Measurements from ENCODE around the gene ZSWIM4. TPM values are rescaled to one million over a fixed set of nuclear protein-coding genes. Genes with fewer than 3 reads are reported as not detected.
A peak's percentile ranks its signal among the peaks of the same experiment; 100 is the strongest.

Gene ZSWIM4
- polyA plus RNA-seq, 1 donor from 2014 or later, result 4.7 TPM

DNA sequence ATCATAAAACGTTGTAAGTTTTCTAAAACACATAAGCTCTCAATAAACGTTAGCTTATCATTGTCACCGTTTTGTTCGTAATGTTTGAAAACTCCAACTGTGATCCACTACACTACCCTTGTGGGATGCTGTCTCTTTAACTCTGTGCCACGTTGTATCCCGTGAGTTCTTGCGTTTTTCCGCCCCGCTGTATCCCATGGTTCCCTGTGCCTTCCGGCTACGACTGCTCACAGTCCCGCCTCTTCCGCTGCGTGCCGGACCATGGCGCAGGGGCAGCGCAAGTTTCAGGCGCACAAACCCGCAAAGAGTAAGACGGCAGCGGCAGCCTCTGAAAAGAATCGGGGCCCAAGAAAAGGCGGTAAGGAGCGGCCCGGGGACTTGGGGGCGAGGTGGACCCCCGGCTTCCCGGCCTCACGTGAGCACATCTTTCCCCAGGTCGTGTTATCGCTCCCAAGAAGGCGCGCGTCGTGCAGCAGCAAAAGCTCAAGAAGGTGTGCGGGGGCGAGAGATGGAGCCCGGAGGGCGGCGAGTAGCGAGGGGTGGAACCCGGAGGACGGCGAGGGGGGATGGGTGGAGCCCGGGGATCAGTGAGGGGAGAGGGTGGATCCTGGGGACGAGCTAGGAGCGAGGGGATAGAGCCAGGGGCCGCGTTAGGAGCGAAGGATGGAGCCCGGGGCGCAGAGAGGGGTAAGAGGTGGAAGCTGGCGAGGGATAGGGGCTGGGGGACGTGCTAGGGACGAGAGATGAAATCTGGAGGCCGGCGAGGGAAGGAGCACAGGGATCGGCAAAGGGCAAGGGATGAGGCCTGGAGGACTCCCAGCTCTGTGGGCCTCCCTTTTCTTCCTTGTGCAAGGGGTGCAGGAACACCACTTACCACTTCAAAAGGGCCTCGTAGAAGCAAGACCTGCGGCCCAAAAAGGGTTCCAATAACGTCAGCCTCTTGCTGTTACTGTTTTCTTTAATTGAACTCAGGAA lies 20.7 kb upstream of the ZSWIM4 start, which contains the start of gene C19orf53:
Gene C19orf53, plus strand, starts transcription at position 240 of the 975 bp plus-strand sequence. Its CDS starts 22 bp downstream, at position 262.
- Histone ChIP-seq H3K9ac (ENCODE audit: low read length) (peak within 1 kb of the TSS; percentile 90), H3K27ac (ENCODE audit: low read length) (peak within 1 kb of the TSS; percentile 72), H3K79me2 (replicated peaks; ENCODE audit: insufficient read depth, low read length) (peaks cover 15% of the 10 kb centered on the region), H4K20me1 (ENCODE audit: insufficient read depth) (no peaks in the 10 kb centered on the region), H2AFZ (ENCODE audit: low read depth, low read length) (peak within 1 kb of the TSS; percentile 22), H3K9me3 (ENCODE audit: low read length) (no peaks in the 10 kb centered on the region), H3F3A (ENCODE audit: insufficient read depth, low read length, poor library complexity, severe bottlenecking) (peaks cover 4% of the 10 kb centered on the region), H3K4me2 (ENCODE audit: low read length) (peak within 1 kb of the TSS; percentile 91), H3K27me3 (ENCODE audit: insufficient read depth, low read depth, low read length) (no peaks in the 10 kb centered on the region), H3K36me3 (ENCODE audit: insufficient read depth, low read length) (peaks cover 10% of the 10 kb centered on the region), H3K4me3 (ENCODE audit: low read length) (peak within 1 kb of the TSS; percentile 77), H3K9me2 (ENCODE audit: insufficient read depth, low read length) (no peaks in the 10 kb centered on the region)
- TF ChIP-seq POLR2AphosphoS5 (IDR thresholded peaks at IDR 0.05), result peak; percentile 95
- TF ChIP-seq, protein P1, sequence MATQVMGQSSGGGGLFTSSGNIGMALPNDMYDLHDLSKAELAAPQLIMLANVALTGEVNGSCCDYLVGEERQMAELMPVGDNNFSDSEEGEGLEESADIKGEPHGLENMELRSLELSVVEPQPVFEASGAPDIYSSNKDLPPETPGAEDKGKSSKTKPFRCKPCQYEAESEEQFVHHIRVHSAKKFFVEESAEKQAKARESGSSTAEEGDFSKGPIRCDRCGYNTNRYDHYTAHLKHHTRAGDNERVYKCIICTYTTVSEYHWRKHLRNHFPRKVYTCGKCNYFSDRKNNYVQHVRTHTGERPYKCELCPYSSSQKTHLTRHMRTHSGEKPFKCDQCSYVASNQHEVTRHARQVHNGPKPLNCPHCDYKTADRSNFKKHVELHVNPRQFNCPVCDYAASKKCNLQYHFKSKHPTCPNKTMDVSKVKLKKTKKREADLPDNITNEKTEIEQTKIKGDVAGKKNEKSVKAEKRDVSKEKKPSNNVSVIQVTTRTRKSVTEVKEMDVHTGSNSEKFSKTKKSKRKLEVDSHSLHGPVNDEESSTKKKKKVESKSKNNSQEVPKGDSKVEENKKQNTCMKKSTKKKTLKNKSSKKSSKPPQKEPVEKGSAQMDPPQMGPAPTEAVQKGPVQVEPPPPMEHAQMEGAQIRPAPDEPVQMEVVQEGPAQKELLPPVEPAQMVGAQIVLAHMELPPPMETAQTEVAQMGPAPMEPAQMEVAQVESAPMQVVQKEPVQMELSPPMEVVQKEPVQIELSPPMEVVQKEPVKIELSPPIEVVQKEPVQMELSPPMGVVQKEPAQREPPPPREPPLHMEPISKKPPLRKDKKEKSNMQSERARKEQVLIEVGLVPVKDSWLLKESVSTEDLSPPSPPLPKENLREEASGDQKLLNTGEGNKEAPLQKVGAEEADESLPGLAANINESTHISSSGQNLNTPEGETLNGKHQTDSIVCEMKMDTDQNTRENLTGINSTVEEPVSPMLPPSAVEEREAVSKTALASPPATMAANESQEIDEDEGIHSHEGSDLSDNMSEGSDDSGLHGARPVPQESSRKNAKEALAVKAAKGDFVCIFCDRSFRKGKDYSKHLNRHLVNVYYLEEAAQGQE (IDR thresholded peaks at IDR 0.05; ENCODE audit: borderline replicate concordance), result peak; percentile 51
- TF ChIP-seq, protein P2, sequence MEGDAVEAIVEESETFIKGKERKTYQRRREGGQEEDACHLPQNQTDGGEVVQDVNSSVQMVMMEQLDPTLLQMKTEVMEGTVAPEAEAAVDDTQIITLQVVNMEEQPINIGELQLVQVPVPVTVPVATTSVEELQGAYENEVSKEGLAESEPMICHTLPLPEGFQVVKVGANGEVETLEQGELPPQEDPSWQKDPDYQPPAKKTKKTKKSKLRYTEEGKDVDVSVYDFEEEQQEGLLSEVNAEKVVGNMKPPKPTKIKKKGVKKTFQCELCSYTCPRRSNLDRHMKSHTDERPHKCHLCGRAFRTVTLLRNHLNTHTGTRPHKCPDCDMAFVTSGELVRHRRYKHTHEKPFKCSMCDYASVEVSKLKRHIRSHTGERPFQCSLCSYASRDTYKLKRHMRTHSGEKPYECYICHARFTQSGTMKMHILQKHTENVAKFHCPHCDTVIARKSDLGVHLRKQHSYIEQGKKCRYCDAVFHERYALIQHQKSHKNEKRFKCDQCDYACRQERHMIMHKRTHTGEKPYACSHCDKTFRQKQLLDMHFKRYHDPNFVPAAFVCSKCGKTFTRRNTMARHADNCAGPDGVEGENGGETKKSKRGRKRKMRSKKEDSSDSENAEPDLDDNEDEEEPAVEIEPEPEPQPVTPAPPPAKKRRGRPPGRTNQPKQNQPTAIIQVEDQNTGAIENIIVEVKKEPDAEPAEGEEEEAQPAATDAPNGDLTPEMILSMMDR (IDR thresholded peaks at IDR 0.05; ENCODE audit: poor library complexity, severe bottlenecking), result peak; percentile 17
- TF ChIP-seq EZH2 (IDR thresholded peaks at IDR 0.05; ENCODE audit: borderline replicate concordance, insufficient read depth, low read length, poor library complexity, severe bottlenecking), result no peak
- TF ChIP-seq SMC3 (conservative IDR thresholded peaks at IDR 0.05; ENCODE audit: poor library complexity), result peak; percentile 57
- peak; percentile 88 for TF ChIP-seq TAF1 (IDR thresholded peaks at IDR 0.05; ENCODE audit: low read depth)
- peak; percentile 54 for TF ChIP-seq RAD21 (conservative IDR thresholded peaks at IDR 0.05)
- peak; percentile 62 for TF ChIP-seq EP300 (conservative IDR thresholded peaks at IDR 0.05; ENCODE audit: poor library complexity, severe bottlenecking)
- TF ChIP-seq MXI1 (conservative IDR thresholded peaks at IDR 0.05; ENCODE audit: poor library complexity, severe bottlenecking), result peak; percentile 95

DNA sequence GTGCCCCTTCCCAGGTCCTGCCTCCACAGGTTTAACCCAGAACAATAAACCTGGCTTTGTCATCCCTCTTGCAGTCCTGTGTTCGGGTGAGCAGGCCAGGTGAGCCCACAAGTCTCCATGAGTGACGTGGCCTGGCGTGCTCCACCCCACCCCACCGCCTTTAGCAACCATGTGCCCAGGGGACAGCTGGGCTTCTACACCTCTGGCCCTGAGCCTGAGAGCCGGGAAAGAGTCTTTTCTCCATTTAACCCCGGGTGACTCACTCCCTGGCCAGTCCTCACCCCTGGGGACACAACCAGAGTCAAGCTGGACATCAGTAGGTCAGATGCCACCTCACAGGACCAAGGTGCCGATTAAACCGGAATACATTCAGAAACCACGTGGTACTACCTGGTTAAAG lies 16.8 kb upstream of the ZSWIM4 start:
- H3K9me2 ChIP-seq (ENCODE audit: insufficient read depth, low read length), result no peaks in the 10 kb centered on the region
- H3K27me3 ChIP-seq (ENCODE audit: insufficient read depth, low read depth, low read length), result no peaks in the 10 kb centered on the region
- no peaks in the 10 kb centered on the region for H3K9me3 ChIP-seq (ENCODE audit: low read length)
- no peak overlapping the region for H2AFZ ChIP-seq (ENCODE audit: low read depth, low read length)
- no peak overlapping the region for H3K4me3 ChIP-seq (ENCODE audit: low read length)
- TF ChIP-seq, protein P2 (IDR thresholded peaks at IDR 0.05; ENCODE audit: poor library complexity, severe bottlenecking), result no peak
- TF ChIP-seq EP300 (conservative IDR thresholded peaks at IDR 0.05; ENCODE audit: poor library complexity, severe bottlenecking), result no peak
- no peak for TF ChIP-seq MXI1 (conservative IDR thresholded peaks at IDR 0.05; ENCODE audit: poor library complexity, severe bottlenecking)
- no peak for TF ChIP-seq EZH2 (IDR thresholded peaks at IDR 0.05; ENCODE audit: borderline replicate concordance, insufficient read depth, low read length, poor library complexity, severe bottlenecking)
- TF ChIP-seq, protein P1 (IDR thresholded peaks at IDR 0.05; ENCODE audit: borderline replicate concordance), result no peak
- no peak for TF ChIP-seq RAD21 (conservative IDR thresholded peaks at IDR 0.05)
- TF ChIP-seq SMC3 (conservative IDR thresholded peaks at IDR 0.05; ENCODE audit: poor library complexity), result no peak
- peaks cover 4% of the 10 kb centered on the region for H3F3A ChIP-seq (ENCODE audit: insufficient read depth, low read length, poor library complexity, severe bottlenecking)
- no peak overlapping the region for H3K27ac ChIP-seq (ENCODE audit: low read length)
- peaks cover 15% of the 10 kb centered on the region for H3K79me2 ChIP-seq (replicated peaks; ENCODE audit: insufficient read depth, low read length)
- peaks cover 10% of the 10 kb centered on the region for H3K36me3 ChIP-seq (ENCODE audit: insufficient read depth, low read length)
- no peak overlapping the region for H3K4me2 ChIP-seq (ENCODE audit: low read length)
- no peak overlapping the region for H3K9ac ChIP-seq (ENCODE audit: low read length)
- no peaks in the 10 kb centered on the region for H4K20me1 ChIP-seq (ENCODE audit: insufficient read depth)

Data from neural cell (in vitro differentiated cells).